Activated CD4-positive, alpha-beta T cell treated with anti-CD3 and anti-CD28 coated beads, Interleukin-2, amount 50 U/mL, for 48 hours (primary cell): ENCODE results near the gene ARPC5L.
"Not testable (repeated sequence)": the region's sequence is repeated elsewhere in the genome, so short reads cannot be mapped to it uniquely, and the experiment has no call there.

Experiments used
- DNase-seq, 2 experiments: peaks; one replicate each; pipeline ENCODE4 v3.0.0-alpha.2; 2020

ARPC5L gene

DNA sequence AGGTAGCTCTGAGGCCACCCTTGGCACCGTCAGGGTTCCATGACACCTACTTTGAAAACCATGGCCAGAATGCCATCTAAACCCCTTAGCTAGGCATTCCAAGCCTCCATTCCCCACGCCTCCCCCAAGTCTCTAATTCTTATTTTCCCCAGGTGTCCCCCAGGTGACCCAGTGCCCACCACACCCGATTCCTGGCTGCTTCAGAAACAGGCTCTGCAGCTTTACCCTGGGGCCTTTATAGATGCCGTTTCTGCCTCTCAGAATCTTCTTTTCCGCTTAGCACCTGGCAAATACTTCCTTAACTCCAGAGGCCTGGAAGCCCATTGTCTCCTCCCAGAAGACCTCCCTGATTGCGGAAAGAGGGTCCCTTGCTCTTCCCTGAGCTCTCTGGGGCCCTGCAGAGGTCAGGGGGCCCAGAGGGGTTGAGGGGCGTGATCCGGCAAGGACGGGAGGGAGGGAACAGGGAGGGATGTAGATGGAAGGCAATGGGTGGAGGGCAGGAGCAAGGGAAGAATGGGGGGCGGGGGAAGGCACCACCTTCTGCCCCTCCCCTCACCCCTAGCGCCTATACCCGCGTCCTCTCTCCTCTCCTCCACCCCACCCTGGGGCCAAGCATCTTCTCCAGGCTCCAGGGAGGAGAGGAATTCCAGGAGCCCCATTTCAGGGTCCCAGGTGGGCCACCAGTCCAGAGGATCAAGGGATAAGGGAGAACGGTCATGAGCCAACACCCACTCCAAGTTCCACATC lies 20.7 kb upstream of the ARPC5L start:
- DNase-seq = no peak

GRCh38 chr9:124843456-124844034 lies 18.4 kb upstream of the ARPC5L start:
- DNase-seq = no peak

DNA sequence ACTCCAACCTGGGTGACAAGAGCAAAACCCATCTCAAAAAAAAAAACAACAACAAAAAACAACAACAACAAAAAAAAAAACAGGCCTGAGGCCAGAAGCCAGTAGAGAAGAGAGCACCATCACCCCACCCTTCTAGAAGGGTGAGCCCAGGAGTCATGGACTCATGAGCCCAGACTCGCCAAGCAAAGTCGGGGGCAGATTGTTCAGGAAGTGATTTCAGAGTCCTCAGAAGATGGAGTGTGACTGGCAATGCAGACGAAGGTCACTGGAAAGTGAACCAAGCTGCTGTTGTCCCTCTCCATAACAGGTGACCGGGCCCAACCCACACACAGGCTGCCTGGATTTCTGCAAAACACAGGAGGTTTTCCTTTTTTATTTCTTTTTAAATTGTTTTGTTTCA lies 17.6 kb upstream of the ARPC5L start:
- no peak for DNase-seq

- DNase-seq = not testable (repeated sequence)
These were observed 15.5 kb upstream of the ARPC5L start for GRCh38 chr9:124846467-124846866.

GRCh38 chr9:124846969-124847368 lies 15.0 kb upstream of the ARPC5L start:
- DNase-seq = no peak

GRCh38 chr9:124849801-124850200 lies 12.1 kb upstream of the ARPC5L start:
- no peak for DNase-seq

DNA sequence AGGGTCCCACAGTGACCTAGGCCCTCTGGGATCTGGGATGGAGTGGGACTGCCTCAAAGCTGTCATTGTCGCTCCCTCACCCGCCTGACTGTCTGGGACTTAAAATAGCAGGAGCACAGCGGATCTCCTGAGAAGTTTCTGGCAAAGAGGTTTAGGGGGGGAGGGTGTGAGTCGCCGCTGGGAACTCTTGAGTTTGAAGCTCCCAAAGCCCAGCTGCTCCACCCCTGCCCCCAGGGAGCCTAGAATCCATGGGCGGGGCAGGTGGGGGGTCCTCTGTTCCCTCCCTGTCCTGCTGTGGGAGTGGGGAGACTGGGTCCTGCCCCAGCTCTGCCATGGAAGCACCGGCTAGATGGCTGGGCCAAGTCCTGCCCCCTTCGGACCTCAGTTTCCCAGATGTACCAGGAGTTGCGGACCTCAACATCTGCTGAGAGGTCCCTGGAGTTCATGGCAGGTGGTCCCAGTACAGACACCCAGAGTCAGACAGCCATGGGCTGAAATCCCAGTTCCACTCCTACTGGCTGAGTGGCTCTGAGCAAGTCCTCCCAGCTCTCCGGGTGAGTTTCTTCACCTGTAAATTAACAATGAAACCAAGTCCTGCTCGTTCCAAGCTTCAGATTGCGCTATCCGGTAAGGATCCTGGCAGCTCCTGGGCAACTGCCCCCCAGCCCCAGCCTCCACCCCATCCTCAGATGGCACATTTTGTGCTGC lies 9.7 kb upstream of the ARPC5L start:
- DNase-seq = no peak

DNA sequence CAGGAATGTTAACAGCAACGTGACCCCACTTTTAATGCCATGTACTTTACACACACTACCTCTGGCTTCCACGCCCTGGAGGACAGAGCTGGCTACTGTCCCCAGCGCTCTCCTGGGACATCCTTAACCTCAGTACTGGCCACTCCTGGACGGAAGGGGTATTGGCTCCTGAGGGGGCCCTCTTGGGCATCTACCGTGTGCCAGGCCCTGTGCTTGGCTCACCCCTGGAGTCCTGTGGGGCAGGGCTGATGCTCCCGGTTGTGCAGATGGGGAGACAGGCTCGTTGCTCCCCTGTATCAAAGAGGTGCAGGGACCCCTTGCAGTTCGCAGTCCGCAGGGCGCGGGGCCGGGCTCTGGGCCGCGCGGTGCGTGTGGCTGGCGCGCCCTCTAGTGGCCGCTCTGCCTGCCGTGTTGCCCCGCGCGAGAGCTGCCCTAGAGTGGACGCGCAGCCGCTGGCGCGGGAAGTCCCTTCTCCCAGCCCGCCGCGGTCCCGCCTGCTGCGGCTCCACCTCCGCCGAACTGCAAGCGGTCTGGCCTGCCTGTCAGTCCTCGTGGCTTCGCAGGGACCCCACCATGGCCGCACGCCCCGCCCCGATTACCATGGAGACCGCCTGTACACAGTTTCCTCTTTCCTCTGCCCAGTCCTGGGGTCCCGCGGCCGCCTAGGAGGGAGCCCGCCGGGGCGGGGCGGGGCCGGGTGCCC lies 8.9 kb upstream of the ARPC5L start, which contains the start of gene WDR38:
Gene WDR38 (plus strand): TSS at position 632 of the 703 bp plus-strand sequence. CDS start 72 bp downstream, outside the sequence.
- DNase-seq = peak; percentile 76 to 80

DNA sequence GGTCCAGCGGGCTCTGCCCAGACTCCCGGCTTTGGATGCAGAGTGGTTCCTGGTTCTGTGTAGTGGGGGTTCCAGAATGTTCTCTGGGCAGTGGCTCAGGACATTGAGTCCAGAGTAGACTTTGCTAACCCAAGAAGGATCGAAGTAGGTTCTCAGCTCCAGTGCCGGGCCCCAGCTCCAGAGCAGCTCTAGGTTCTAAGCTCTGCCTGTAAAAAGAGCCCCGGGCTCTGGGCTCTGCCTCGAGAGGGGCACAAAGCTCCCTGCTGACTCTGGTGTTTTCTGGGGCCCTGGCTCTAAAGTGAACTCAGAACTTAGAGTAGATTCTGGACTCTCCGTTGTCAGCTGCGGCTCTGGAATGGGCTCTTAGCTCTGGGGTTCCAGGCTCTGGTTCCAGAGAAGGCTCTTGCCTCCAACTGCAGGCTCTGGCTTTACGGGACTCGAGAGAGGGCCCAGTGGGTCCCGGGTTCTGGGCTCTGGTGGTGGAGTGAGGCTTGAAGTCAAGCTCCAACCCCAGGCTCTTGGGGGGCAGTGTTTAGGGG lies 8.3 kb upstream of the ARPC5L start:
- DNase-seq = no peak

DNA sequence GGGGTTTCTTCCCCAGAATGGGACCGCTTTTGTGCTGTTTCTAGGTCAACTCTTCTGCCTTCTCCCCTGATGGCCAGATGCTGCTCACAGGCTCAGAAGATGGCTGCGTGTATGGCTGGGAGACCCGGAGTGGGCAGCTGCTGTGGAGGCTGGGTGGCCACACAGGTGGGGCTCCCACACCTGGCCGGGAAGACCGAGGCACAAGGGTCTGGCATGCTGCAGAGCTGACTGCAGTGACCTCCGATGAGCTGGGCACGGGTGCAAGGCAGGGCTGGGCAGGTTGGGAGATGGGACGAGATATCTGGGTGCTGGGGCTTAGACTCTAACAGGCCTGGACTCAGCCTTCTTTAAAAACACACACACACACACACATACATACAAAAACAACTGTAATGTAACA lies 7.8 kb upstream of the ARPC5L start:
- no peak for DNase-seq

- no peak for DNase-seq
These were observed 7.1 kb upstream of the ARPC5L start for GRCh38 chr9:124854822-124855221.

DNA sequence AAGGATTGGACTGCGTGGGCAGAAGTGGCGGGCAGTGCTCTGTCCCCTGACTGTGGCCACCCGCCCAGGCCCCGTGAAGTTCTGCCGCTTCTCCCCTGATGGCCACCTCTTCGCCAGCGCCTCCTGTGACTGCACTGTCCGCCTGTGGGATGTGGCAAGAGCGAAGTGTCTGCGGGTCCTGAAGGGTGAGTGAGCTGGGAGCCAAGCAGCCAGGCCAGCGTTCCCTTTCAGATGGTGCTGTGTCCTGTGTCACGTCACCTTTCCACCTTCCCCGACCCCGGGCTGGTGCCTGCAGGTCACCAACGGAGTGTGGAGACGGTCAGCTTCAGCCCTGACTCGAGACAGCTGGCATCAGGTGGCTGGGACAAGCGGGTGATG lies 6.4 kb upstream of the ARPC5L start:
- DNase-seq = no peak

- DNase-seq = peak; percentile 33 to 53
These were observed 5.8 kb upstream of the ARPC5L start for GRCh38 chr9:124855944-124856765.

GRCh38 chr9:124857533-124858162 lies 4.3 kb upstream of the ARPC5L start:
- DNase-seq = no peak

GRCh38 chr9:124858330-124859046 lies 3.4 kb upstream of the ARPC5L start:
- DNase-seq = no peak

DNA sequence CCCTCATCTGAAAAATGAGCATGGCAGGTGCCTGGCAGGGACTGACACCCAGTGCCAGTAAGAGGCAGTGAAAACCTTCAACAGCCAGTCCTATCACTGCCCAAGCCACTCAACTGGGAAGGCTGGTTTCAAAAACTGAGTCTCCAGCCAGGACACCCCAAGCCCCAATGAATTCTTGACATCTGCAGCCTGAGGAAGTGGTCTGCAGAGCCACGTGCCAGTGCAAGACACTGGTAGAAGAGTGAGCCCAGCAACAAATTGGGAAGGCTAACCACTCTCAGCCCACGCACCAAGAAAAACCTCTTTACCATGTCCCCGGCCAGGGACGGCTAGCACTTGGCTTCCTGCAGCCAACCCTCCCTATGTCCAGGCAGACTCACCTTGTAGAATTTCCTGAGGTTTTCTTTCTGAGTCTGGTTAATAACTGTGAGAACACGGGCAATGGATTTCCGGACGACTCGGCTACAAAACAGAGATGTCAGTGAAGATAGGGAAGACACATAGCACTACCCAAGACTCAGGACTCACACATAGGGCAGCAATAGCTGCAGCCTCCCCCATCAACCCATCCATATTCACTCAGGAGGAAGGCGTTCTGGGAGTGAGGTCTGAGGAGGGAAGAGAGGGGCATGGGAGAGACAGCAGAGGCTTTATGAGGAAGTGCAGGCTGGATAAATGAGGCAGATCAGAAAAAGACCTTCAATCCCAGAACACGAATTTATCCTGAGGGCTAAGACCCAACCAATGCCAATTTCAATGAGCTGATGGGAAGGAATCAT lies 1.9 kb upstream of the ARPC5L start:
- DNase-seq = no peak

- no peak for DNase-seq
These were observed 1.2 kb upstream of the ARPC5L start for GRCh38 chr9:124860582-124861341.

GRCh38 chr9:124863371-124863871 lies 1.5 kb downstream of the ARPC5L start:
- DNase-seq = no peak
